Erythroblast (primary cell): ENCODE measurements around the gene LRIG1.

Experiments
- GATA1 ChIP-seq: IDR thresholded peaks from 2 replicates; pipeline ENCODE4 v1.6.1; 2011; ENCODE audit warnings: low read depth, mild to moderate bottlenecking, control low read depth, low read length, moderate library complexity
- POLR2A ChIP-seq: IDR thresholded peaks from 2 replicates; pipeline ENCODE4 v1.6.1; 2011; ENCODE audit warnings: mild to moderate bottlenecking, low read length

GRCh38 chr3:66365080-66365479, 135.7 kb downstream of the LRIG1 start:
- TF ChIP-seq POLR2A (no peak), GATA1 (no peak)
